Esophagus muscularis mucosa (tissue), 2 donors: Measurements from ENCODE around the gene SLC39A3.

Experiments used
- EP300 ChIP-seq: sonication (generic); formaldehyde crosslinking; IDR thresholded peaks from one replicate; pipeline ENCODE4 v1.6.1; 2017; ENCODE audit warnings: antibody characterized with exemption
- POLR2A ChIP-seq: fragments of 450-650 bp; IDR thresholded peaks from one replicate; pipeline ENCODE4 v1.6.1; 2017; ENCODE audit warnings: antibody characterized with exemption, moderate library complexity, mild to moderate bottlenecking, low read depth

GRCh38 chr19:2691951-2692350, 47.9 kb downstream of the SLC39A3 start:
- TF ChIP-seq EP300 (no peak), POLR2A (no peak)
